GM20000 (cell line): Measurements from ENCODE around the gene AMH.

Experiments
- DNase-seq: peaks from one replicate; pipeline ENCODE4 v3.0.0; 2012; ENCODE audit warnings: low spot score
- TF ChIP-seq, protein P1 (sequence below): IDR thresholded peaks from 2 replicates; pipeline ENCODE4 v1.5.1; 2012; ENCODE audit warnings: mild to moderate bottlenecking, control low read depth; ENCODE audit errors: extremely low read depth, missing control alignments

AMH gene

DNA sequence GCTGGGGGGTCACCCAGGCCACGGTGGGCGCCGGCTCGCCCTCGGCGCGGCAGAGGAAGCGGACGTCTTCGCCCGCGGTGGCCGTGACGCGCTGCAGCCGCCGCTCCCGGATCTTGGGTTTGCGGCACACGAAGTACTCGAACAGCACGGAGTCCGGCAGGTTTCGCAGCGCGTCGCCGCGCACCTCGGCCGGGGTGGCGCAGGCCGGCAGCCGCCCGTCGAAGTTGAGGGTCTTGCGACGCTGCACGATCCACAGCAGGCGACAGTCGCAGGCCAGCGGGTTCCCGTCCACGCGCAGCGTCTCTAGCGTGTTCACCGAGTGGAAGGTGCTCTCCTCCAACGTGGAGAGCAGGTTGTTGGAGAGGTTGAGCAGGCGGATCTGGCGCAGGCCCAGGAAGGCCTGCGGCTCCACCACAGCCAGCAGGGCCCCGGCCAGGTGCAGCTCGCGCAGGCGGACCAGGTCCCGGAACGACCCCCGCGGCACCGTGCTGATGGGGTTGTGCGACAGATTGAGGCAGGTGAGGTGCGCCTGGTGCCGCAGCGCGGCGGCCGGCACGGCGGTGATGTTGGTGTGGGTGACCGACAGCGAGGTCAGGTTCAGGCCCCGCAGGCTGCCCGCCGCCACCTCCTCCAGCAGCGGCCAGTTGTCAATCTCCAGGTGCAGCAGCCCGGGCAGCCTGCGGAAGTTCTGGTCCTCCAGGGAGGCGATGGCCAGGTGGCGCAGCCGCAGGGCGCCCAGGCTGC lies 41.5 kb downstream of the AMH start:
- DNase-seq: peak; percentile 70
- TF ChIP-seq, protein P1, sequence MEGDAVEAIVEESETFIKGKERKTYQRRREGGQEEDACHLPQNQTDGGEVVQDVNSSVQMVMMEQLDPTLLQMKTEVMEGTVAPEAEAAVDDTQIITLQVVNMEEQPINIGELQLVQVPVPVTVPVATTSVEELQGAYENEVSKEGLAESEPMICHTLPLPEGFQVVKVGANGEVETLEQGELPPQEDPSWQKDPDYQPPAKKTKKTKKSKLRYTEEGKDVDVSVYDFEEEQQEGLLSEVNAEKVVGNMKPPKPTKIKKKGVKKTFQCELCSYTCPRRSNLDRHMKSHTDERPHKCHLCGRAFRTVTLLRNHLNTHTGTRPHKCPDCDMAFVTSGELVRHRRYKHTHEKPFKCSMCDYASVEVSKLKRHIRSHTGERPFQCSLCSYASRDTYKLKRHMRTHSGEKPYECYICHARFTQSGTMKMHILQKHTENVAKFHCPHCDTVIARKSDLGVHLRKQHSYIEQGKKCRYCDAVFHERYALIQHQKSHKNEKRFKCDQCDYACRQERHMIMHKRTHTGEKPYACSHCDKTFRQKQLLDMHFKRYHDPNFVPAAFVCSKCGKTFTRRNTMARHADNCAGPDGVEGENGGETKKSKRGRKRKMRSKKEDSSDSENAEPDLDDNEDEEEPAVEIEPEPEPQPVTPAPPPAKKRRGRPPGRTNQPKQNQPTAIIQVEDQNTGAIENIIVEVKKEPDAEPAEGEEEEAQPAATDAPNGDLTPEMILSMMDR: no peak

DNA sequence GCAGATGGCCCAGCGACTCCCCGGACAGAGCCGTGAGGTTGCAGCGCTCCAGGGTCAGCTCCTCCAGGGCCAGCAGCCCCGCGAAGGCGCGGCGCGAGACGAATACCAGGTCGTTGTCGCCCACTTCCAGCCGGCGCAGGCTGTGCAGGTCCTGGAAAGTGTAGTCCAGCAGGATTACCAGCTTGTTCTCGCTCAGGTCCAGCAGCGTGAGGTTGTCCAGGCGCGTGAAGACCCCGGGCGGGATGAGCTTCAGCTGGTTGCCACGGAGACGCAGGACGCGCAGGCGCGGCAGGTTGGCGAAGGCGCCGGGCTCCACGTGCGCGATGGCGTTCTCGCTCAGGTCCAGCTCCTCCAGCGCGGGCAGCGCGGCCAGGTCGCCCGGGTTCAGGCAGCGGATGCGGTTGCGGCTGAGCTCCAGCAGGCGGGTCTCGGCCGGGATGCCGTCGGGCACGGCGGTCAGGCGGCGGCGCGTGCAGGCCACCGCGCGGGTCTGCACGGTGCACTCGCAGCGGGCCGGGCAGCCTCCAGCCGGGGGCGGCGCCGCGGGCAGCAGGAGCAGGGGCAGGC lies 42.1 kb downstream of the AMH start:
- DNase-seq: no peak
- TF ChIP-seq, protein P1: no peak

DNA sequence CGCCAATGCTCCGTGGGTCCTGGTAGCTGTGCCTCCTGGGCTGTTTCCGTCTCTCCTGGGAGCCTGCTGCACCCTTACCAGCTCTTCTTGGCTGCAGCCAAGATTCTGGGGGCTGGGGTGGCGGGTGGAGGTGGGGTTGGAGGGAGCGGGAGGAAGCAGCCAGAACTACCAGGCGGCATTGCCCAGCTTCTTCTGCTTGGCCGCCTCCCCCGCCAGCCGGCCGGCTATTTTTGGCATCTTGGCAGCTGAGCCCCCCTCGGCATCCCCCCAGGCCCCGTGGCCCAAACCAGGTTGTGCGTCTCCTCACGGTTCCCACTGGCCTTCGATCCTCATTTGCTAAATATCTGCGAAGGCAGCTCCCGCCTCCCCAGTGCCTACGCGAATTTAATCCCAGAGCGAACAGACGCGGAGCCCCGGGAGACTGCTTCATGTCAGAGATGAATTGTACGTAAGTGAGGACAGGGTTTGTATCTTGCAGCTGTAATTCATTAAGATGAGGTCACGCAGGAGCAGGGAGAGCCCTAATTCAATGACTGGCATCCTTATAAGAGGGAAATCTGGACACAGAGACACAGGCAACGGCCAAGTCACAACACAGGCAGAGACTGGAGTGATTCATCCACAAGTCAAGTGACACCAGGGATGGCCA lies 45.7 kb downstream of the AMH start:
- TF ChIP-seq, protein P1: no peak
- no peak for DNase-seq

DNA sequence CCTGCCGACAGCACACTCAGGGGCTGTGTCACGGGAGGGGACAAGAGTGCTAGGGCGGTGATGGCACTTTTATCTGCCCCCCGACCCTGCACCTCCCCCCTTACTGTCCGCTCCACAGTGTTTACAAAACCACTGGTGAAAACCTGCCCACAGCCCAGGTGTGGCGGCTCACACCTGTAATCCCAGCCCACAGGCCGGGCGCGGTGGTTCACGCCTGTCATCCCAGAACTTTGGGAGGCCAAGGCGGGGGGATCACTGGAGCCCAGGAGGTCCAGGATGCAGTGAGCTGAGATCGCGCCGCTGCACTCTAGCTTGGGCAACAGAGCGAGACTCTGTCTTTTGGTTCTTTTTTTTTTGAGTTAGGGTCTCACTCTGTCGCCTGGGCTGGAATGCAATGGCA lies 47.0 kb downstream of the AMH start:
- DNase-seq: no peak
- TF ChIP-seq, protein P1: no peak

DNA sequence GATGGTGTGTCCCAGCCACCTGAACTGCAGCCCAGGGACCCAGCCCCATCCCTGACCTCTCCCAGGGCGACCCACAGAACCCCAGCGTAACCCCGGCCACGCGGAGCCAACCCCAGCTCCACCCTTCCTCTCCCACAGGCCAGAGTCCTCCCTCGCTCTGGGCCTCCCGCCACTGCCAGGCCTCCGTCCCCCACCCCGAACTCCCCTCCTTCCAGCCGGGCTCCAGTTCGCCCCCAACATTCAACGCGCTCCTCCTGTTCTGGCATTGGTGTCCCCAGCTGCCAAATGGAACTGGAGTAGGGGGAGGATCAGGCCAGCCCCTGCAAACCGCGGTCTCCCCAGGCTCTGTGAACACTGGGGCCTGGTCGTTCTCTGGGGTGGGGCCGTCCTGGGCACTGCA lies 51.4 kb downstream of the AMH start:
- no peak for DNase-seq
- TF ChIP-seq, protein P1: no peak
